Ascending aorta (tissue), 2 donors: Measurements from ENCODE around the gene LMOD1. TPM values are rescaled to one million over a fixed set of nuclear protein-coding genes. Genes with fewer than 3 reads are reported as not detected.
A peak's percentile ranks its signal among the peaks of the same experiment; 100 is the strongest.

Experiments used
- DNase-seq, 2 donors: peaks; one replicate each; pipeline ENCODE4 v3.0.0-alpha.2; 2019; ENCODE audit warnings: low spot score in 2 of 2
- H3K27ac ChIP-seq, 2 donors: fragments of 200-600 bp; sonication (generic); one replicate each; pipeline ENCODE4 v1.5.1; 2016 to 2017; ENCODE audit warnings: mild to moderate bottlenecking in 1 of 2
- H3K27me3 ChIP-seq: fragments of 200-600 bp; sonication (generic); one replicate; pipeline ENCODE4 v1.5.1; 2017
- H3K36me3 ChIP-seq, 2 donors: fragments of 200-600 bp; sonication (generic); one replicate each; pipeline ENCODE4 v1.5.1; 2016
- H3K4me1 ChIP-seq, 2 donors: fragments of 200-600 bp; sonication (generic); one replicate each; pipeline ENCODE4 v1.5.1; 2016 to 2017; ENCODE audit warnings: mild to moderate bottlenecking in 1 of 2
- H3K4me3 ChIP-seq, 2 donors: fragments of 200-600 bp; sonication (generic); one replicate each; pipeline ENCODE4 v1.5.1; 2016 to 2017; ENCODE audit warnings: mild to moderate bottlenecking in 1 of 2
- H3K9me3 ChIP-seq, 2 donors: fragments of 200-600 bp; sonication (generic); one replicate each; pipeline ENCODE4 v1.5.1; 2016
- intact Hi-C: fragments of 100-400 bp; cut with DNase I; formaldehyde crosslinking; loops from one replicate; pipeline ENCODE4 v1.15.1; 2023
- total RNA-seq: library from RNA; depleted of rRNA; stranded (reverse); fragments of >200 nt; gene quantifications from one replicate; pipeline ENCODE4 v1.1.0, GENCODE V29; 2016
- TF ChIP-seq, protein P1 (sequence below), 3 experiments: fragments of 200-600 bp in 2 of 3; fragments of 450-650 bp in 1 of 3; sonication (generic) in 2 of 3; IDR thresholded peaks; one replicate each; pipeline ENCODE4 v1.5.1; 2016 to 2019; ENCODE audit warnings: antibody characterized with exemption in 3 of 3, mild to moderate bottlenecking in 1 of 3, moderate library complexity in 1 of 3

LMOD1 gene
- total RNA-seq, 1 donor from 2014 or later = 316 TPM

DNA sequence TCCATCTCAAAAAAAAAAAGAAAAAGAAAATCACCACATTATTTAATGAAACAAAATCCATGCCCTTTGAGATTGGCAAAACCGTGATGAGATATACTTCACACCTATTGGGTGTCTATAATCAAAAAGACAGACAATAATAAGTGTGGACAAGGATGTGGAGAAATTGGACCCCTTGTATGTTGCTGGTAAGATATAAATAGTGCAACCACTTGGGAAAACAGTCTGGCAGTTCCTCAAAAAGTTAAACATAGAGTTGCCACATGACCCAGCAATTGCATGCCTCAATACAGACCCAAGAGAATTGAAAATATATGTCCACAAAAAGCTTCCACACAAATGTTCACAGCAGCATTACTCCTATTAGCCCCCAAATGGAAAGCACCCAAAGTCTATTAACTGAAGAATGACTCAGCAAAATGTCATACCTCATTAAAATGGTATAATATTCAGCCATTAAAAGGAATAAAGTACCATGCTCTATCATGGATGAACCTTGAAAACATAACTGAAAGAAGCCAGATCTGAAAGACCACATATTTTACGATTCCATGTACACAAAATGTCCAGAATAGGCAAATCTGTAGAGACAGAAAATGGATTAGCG lies 24.3 kb downstream of the LMOD1 start:
- DNase-seq = no peak
- Histone ChIP-seq H3K27ac (peak overlapping the region; percentile 94 to 97), H3K9me3 (no peaks in the 10 kb centered on the region), H3K4me1 (peaks cover 36 to 86% of the 10 kb centered on the region in 2 donors), H3K4me3 (no peak overlapping the region), H3K27me3 (no peaks in the 10 kb centered on the region), H3K36me3 (peaks cover 41 to 55% of the 10 kb centered on the region in 2 donors)
- TF ChIP-seq, protein P1, sequence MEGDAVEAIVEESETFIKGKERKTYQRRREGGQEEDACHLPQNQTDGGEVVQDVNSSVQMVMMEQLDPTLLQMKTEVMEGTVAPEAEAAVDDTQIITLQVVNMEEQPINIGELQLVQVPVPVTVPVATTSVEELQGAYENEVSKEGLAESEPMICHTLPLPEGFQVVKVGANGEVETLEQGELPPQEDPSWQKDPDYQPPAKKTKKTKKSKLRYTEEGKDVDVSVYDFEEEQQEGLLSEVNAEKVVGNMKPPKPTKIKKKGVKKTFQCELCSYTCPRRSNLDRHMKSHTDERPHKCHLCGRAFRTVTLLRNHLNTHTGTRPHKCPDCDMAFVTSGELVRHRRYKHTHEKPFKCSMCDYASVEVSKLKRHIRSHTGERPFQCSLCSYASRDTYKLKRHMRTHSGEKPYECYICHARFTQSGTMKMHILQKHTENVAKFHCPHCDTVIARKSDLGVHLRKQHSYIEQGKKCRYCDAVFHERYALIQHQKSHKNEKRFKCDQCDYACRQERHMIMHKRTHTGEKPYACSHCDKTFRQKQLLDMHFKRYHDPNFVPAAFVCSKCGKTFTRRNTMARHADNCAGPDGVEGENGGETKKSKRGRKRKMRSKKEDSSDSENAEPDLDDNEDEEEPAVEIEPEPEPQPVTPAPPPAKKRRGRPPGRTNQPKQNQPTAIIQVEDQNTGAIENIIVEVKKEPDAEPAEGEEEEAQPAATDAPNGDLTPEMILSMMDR (IDR thresholded peaks at IDR 0.05) = no peak
- intact Hi-C loops = no loop called here

DNA sequence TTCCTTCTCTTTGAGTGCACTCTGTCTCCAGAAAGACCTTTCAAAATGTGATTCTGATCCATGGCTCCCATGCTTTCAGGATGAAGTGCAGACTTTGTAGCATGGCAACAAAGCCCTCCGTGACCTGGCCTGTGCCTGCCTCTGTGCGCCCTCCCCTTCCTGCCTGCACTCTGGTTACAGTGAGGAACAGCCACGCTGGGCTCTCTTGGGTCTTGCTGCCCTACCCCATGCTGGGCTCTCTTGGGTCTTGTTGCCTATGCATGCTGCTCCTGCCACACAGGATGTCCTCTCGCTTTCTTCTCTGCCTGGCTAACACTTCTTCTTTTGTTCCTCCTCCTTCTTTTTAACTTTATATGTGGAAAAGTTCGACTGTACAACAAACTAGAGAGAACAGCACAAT lies 28.0 kb downstream of the LMOD1 start:
- H3K4me3 ChIP-seq = peak overlapping the region; percentile 33 to 50
- peak overlapping the region; percentile 94 to 97 for H3K27ac ChIP-seq
- DNase-seq = no peak
- TF ChIP-seq, protein P1 (IDR thresholded peaks at IDR 0.05) = no peak
- intact Hi-C loops = no loop called here
- H3K27me3 ChIP-seq = no peaks in the 10 kb centered on the region
- peaks cover 61 to 92% of the 10 kb centered on the region in 2 donors for H3K4me1 ChIP-seq
- peaks cover 36 to 48% of the 10 kb centered on the region in 2 donors for H3K36me3 ChIP-seq
- H3K9me3 ChIP-seq = no peaks in the 10 kb centered on the region

DNA sequence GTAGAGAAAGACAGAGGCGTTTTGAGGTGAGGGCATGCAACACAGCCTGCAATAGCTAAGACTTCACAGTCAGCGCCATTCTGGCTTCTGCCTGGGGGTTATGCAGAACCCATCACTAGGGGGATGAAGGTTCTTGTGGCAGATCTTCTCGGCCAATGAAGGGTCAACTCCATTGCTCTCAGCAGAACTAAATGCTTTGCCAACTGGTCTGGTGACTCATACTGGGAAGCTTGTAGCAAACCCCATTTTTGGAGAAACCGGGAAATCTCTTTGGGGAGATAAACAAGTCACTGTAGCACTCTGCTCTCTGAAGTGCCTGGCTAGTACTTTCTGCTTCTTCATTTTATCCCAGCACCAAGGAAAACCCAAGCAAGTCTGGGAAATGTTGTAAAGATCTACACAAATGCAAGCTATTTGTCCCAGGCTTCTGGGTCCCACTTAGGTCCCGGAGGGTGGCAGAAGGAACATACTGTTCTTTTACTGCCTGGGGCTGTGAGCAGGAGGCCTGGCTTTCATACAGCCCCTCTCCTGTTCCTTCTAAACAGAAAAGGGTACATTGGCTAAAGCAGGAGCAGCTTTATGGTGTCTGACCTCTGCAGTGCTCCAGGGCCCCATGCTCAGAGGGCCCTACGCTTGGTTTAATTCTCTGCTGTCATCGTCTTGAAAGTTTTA lies 28.9 kb downstream of the LMOD1 start:
- intact Hi-C loops = loop anchor here (2.0 kb wide), 2 partner anchors 21 to 29 kb away; partner anchors contain the start of gene LMOD1

DNA sequence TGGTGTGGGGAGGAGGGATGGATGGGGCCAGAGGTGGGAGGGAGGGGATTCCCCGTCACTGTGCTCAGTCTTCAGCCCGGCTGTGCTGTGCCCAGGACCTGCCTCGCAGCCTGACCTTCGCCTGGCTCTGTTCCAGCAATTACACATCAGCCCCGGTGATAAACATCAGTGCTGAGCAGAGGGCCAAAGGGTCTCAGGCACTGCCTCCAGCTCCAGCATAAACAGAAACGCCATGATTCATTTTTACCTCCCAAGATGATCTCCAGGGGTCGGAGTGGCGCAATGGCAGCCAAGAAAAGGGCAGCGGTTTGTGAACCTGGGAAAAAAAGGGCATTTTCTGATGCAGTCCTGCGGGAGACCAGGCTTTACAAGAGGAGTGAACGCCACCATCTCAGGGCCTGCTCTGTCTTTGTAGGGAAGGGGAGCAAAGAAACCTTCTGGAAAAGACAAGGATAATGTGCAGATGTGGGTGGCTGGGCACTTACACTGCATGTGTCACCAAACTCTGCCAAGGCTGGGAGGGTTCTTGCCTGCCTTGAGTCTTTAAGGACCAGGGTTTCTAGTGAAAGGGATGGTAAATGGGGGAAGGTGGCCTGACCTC lies 29.6 kb downstream of the LMOD1 start:
- Histone ChIP-seq H3K4me3 (peak overlapping the region; percentile 30 to 50), H3K36me3 (peaks cover 39 to 40% of the 10 kb centered on the region in 2 donors), H3K9me3 (no peaks in the 10 kb centered on the region), H3K4me1 (peaks cover 71 to 94% of the 10 kb centered on the region in 2 donors), H3K27ac (peak overlapping the region; percentile 94 to 97), H3K27me3 (no peaks in the 10 kb centered on the region)
- intact Hi-C loops = loop anchor here (2.0 kb wide), 2 partner anchors 22 to 30 kb away; partner anchors contain the start of gene LMOD1
- DNase-seq = peak; percentile 69 to 97
- TF ChIP-seq, protein P1 (IDR thresholded peaks at IDR 0.05) = no peak

More for the DNA sequence above, 28.9 kb downstream of the LMOD1 start:
- no peak for DNase-seq
- Histone ChIP-seq H3K36me3 (peaks cover 31 to 40% of the 10 kb centered on the region in 2 donors), H3K4me3 (peak overlapping the region; percentile 33 to 50), H3K27me3 (no peaks in the 10 kb centered on the region), H3K4me1 (peaks cover 66 to 94% of the 10 kb centered on the region in 2 donors), H3K9me3 (no peaks in the 10 kb centered on the region), H3K27ac (peak overlapping the region; percentile 94 to 97)
- TF ChIP-seq, protein P1 (IDR thresholded peaks at IDR 0.05) = no peak

DNA sequence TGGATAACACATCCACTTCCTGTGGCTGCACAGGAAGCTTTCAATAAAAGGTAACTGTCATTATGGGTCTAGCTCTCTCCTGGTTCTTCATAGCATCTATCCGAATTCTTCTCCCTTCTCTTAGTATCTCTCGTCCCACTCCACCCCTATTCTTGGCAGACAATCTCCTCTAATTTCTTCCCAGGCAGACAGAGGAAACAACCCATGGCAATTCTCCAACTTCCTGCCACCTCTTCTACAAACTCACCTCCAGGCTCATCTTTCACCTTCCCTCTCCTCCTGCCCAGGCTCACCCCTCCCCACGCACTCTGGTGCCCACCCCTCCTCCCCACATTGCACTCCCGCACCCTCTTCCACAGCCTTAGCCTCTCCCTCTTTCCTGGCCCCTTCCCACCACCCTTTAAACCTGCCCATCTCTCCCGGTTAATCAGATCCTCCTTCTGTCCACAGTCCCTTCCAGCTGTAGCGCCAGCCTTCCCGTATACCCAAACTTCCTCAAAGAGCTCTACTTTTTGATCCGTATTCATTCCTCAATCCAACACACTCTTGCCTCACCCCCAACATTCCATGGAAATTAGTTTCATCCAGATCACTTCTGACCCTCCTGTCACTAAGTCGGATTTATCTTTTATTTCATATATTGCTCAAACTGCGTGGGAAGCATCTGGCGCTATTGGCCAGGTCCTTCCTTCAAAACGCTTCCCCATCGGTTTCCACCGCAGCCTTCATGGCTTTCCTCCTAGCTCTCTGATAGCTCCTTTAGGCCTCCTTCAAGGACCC lies 31.7 kb downstream of the LMOD1 start:
- H3K4me3 ChIP-seq = peak overlapping the region in 1 of 2 donors; percentile 31
- no peak for DNase-seq
- peaks cover 32 to 37% of the 10 kb centered on the region in 2 donors for H3K36me3 ChIP-seq
- peak overlapping the region; percentile 94 to 97 for H3K27ac ChIP-seq
- H3K9me3 ChIP-seq = no peaks in the 10 kb centered on the region
- intact Hi-C loops = loop anchor here (1.0 kb wide), 1 partner anchor 9 kb away; no protein-coding TSS in a partner anchor
- TF ChIP-seq, protein P1 (IDR thresholded peaks at IDR 0.05) = no peak
- no peaks in the 10 kb centered on the region for H3K27me3 ChIP-seq
- peaks cover 75 to 95% of the 10 kb centered on the region in 2 donors for H3K4me1 ChIP-seq
